Kidney capillary endothelial cell (primary cell): ENCODE results near the gene TRIM50.
"Not testable (repeated sequence)": the region's sequence is repeated elsewhere in the genome, so short reads cannot be mapped to it uniquely, and the experiment has no call there.

ENCODE experiments used
- DNase-seq: peaks from one replicate; pipeline ENCODE4 v3.0.0-alpha.2; 2018; ENCODE audit warnings: low spot score

TRIM50 gene

GRCh38 chr7:73327922-73328321 lies at the start of gene TRIM50, which contains the start of gene FKBP6:
TSS of gene TRIM50 (minus strand) at chr7:73328082. CDS start at chr7:73324787, 3,295 bp downstream.
TSS of gene FKBP6 (plus strand) at chr7:73328161. CDS start at chr7:73328429, 268 bp downstream.
- not testable (repeated sequence) for DNase-seq

GRCh38 chr7:73376671-73377412 lies 49.0 kb upstream of the TRIM50 start:
- no peak for DNase-seq

GRCh38 chr7:73376262-73376661 lies 48.4 kb upstream of the TRIM50 start:
- DNase-seq, result not testable (repeated sequence)

DNA sequence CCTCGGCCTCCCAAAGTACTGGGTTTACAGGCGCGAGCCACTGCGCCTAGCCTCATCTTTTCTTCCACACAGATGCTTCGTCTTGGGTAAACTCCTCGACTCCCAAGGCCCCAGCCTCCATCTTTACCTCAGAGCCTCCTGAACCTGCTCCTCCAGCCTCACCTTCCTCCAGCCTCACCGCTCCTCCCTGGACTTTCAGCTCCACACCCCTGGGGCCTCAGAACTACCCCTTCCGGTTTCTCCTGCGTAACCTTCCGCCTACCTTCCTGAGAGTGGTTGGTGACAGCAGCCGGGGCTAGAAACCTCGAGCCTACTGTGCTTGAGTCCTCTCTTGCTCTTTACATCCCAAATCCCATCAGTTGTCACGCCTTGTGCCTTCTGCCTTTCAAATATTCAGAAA lies 45.9 kb upstream of the TRIM50 start:
- no peak for DNase-seq

DNA sequence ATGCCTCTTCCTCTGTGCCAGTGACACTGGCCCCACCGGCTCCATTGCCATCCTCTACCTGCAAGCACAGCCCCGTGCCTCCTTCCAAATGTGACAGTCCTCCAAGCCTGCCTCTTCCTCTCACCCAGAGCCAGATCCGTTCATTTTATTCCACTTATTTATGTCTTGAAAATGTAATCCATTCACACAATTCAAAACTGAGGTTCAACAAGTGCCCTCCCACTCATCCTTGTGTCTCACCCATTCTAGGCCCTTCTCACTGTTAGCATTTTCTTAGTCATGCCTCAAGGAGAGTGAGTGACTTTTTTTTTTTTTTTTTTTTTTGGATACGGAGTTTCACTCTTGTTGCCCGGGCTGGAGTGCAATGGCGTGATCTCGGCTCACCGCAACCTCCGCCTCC lies 41.7 kb upstream of the TRIM50 start:
- no peak for DNase-seq

GRCh38 chr7:73369009-73369408 lies 41.1 kb upstream of the TRIM50 start:
- no peak for DNase-seq

DNA sequence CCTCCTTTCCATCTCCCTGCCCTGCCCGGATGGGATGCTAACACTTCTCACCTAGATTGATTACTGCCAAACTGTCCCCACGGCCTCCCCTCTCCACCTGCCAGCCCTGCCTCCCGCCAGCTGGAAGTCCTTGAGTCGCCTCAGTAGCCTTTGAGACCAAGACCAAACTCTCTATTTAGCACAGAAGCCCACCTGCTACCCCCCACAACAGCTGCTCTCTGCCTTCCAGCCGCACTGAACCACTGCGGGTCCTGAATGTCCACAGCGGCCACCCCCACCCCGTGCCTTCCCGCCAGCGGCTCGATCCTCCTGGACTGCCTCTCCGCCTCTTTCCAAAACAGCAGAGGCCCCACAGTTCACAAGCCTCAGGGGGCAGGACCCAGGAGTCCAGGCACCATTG lies 39.1 kb upstream of the TRIM50 start:
- DNase-seq, result no peak

GRCh38 chr7:73366127-73366526 lies 38.2 kb upstream of the TRIM50 start:
- DNase-seq, result no peak

- no peak for DNase-seq
Measured at GRCh38 chr7:73364006-73364728, 36.3 kb upstream of the TRIM50 start.

- DNase-seq, result no peak
Measured at GRCh38 chr7:73363225-73364005, 35.5 kb upstream of the TRIM50 start.

GRCh38 chr7:73360590-73360989 lies 32.7 kb upstream of the TRIM50 start:
- DNase-seq, result not testable (repeated sequence)

DNA sequence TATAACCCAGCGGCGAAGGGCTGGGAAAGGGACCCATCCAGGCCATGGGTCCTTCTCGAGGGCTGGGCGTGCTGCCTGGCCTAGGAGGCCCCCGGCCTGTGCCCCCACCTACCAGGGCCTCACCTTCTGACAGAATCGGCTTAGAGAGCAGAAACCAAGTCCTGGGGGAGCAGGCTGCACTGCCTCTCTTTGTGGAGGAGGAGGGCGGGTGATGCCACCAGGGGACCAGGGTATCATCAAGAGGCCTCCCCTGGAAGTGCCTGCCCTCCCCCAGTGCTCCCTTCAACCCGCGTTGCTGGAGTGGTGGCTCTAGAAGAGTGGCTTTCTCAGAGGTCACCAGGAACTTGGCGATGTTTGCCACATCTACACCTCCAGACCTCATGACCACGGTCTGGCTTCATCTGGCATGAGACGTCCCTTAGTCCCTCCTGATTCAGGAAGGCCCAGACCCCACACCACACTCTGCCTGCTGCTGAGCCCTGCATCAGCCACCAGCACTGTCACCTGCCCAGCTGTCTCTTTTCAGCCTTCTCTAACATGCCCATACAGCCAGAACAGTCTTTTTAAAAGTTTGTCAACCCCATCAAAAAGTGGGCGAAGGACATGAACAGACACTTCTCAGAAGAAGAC lies 32.0 kb upstream of the TRIM50 start:
- no peak for DNase-seq

DNA sequence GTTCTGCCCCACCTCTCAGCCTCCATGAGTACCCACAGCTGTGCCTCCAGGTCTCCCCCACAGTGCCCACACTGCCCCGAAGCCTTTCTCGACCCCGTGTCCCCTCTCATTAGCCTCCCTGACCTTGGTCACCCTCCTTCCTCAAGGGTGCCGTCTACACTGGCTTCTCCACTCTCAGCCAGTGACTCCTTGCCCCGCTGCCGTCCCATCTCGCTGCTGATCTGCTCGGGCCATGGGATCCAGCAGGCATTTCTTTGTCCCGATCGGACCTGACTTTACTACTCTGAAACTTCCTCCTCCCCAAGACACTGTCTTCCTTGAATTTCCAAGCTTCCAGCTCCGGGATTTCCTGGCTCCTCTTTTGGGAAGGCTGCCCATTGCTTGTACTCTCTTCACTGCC lies 31.4 kb upstream of the TRIM50 start:
- no peak for DNase-seq

GRCh38 chr7:73358590-73359275 lies 30.9 kb upstream of the TRIM50 start:
- no peak for DNase-seq

GRCh38 chr7:73356159-73356558 lies 28.3 kb upstream of the TRIM50 start:
- DNase-seq, result no peak

DNA sequence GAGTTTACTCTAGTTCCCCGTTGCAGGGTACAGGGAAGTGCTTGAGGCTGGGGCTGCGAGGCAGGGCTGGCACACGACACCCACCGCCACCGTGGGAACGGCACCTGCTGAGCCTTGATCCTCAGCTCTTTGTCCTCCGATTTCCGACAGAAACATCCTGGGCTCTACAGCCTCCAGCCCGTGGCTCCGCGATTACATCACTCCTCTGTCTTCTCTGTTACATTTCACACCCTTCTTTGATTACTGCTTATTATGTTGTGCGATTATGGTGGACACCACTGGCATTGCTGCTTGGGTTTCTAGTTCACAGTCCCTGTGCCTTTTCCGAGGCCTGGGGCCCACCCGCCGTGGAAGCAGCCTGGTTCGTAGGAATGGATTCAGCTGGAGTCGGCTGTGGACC lies 26.9 kb upstream of the TRIM50 start:
- no peak for DNase-seq

GRCh38 chr7:73354196-73354595 lies 26.3 kb upstream of the TRIM50 start:
- DNase-seq, result no peak

DNA sequence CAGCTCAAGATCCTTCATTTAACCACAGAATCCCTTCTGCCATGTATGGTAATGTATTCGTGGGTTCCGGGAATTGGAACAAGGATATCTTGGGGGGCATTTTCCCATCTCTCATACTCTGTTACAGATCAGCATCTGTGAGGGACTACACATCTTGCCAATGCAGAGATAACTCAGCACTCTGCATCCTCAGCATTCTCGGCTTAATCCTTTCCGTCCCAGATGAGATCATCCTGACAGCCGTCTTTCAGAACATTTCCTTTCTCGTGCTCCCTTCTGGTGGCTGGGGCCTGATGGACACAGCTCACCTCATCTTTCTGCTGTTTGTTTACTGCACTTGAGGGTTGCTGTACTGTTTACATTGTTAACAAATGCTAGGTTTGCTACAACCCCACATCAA lies 25.4 kb upstream of the TRIM50 start:
- DNase-seq, result no peak

DNA sequence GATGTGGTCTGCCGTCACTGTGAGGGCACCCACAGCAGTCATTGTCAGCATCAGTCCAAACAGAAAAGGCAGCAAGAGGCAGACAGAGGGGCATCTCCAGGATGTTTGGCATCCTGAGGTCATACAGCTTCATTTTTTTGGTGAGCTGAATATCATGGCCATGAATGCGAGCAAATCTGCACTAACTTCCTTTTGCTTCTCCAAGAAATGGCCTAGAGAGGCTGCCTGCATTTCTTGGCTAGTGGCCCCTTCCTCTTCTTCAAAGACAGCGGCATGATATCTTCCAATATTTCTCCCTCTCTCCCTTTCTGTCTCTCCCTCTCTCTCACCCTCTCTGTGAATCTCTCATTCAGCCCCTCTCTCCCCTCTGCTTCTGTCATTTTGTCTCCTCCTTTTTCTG lies 24.9 kb upstream of the TRIM50 start:
- no peak for DNase-seq

- peak; percentile 46 for DNase-seq
Measured at GRCh38 chr7:73351447-73352167, 23.7 kb upstream of the TRIM50 start.
